ENCODE data around the gene GNAT1.
A peak's percentile ranks its signal among the peaks of the same experiment; 100 is the strongest.

Gene GNAT1

GRCh38 chr3:50174947-50175524 is 16.4 kb upstream of the GNAT1 start:
- DNase-seq (ENCODE audit: extremely low read depth in 1 of 2, low read depth in 1 of 2): no peak

GRCh38 chr3:50177346-50177745 is 14.1 kb upstream of the GNAT1 start:
- no peak for DNase-seq (ENCODE audit: extremely low read depth in 1 of 2, low read depth in 1 of 2)

- no peak for DNase-seq (ENCODE audit: extremely low read depth in 1 of 2, low read depth in 1 of 2)
These were observed 11.7 kb upstream of the GNAT1 start for GRCh38 chr3:50179710-50180109.

- no peak for DNase-seq (ENCODE audit: extremely low read depth in 1 of 2, low read depth in 1 of 2)
These were observed 9.4 kb upstream of the GNAT1 start for GRCh38 chr3:50181985-50182384.

- DNase-seq (ENCODE audit: extremely low read depth in 1 of 2, low read depth in 1 of 2): no peak
These were observed 8.8 kb upstream of the GNAT1 start for GRCh38 chr3:50182533-50183099.

- no peak for DNase-seq (ENCODE audit: extremely low read depth in 1 of 2, low read depth in 1 of 2)
These were observed 7.7 kb upstream of the GNAT1 start for GRCh38 chr3:50183755-50184154.

DNA sequence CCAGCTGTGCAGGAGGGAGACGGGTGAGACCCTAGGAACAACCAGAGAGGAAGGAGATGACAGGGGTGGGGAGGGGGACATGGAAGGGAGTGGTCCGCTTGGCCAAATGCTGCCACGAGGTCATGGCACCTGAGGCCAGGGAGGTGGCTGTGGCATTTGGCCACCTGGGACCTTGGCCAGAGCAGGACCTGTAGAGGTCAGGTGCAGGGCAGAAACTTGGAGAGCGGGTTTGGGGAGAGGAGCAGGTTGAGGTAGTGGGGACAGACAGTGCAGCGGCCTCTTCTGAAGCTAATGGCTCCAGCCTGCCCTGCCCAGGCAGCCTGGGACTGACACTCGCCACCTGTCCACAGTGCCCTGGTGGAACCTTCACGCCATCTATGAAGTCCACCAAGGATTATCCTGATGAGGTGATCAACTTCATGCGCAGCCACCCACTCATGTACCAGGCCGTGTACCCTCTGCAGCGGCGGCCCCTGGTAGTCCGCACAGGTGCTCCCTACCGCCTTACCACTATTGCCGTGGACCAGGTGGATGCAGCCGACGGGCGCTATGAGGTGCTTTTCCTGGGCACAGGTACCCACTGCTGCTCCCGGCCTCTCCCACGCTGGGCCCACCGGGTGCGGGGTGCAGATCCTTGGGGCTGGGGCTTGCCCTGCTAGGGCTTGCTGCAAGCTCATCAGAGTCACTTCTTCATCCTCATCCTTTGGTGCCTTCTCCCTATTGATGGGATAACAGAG is 7.0 kb upstream of the GNAT1 start:
- DNase-seq (ENCODE audit: extremely low read depth in 1 of 2, low read depth in 1 of 2): no peak

- DNase-seq (ENCODE audit: extremely low read depth in 1 of 2, low read depth in 1 of 2): no peak
These were observed 6.2 kb upstream of the GNAT1 start for GRCh38 chr3:50185230-50185629.

DNA sequence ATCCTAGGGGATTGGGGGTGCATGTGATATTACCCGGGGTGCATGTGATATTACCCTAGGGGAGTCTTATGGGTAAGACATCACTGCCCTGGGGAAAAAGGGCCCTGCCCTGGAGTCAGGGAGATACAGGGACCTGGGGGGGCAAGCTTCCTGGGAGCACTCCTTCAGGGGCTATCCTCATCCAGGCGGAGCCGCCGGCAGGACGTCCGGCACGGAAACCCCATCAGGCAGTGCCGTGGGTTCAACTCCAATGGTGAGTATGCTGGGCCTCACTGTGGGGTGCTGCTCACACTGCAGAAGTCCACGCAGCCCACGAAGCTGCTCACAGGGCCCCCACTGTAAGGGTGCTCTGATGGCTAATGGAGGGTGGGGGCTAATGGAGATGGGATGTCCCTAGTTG is 5.3 kb upstream of the GNAT1 start:
- no peak for DNase-seq (ENCODE audit: extremely low read depth in 1 of 2, low read depth in 1 of 2)

DNA sequence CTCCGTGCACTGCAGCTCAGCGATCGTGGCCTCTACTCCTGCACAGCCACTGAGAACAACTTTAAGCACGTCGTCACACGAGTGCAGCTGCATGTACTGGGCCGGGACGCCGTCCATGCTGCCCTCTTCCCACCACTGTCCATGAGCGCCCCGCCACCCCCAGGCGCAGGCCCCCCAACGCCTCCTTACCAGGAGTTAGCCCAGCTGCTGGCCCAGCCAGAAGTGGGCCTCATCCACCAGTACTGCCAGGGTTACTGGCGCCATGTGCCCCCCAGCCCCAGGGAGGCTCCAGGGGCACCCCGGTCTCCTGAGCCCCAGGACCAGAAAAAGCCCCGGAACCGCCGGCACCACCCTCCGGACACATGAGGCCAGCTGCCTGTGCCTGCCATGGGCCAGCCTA is 3.7 kb upstream of the GNAT1 start:
- no peak for DNase-seq (ENCODE audit: extremely low read depth in 1 of 2, low read depth in 1 of 2)

- DNase-seq (ENCODE audit: extremely low read depth in 1 of 2, low read depth in 1 of 2): peak in 1 of 2 donors; percentile 26
These were observed 2.1 kb upstream of the GNAT1 start for GRCh38 chr3:50189274-50189673.

DNA sequence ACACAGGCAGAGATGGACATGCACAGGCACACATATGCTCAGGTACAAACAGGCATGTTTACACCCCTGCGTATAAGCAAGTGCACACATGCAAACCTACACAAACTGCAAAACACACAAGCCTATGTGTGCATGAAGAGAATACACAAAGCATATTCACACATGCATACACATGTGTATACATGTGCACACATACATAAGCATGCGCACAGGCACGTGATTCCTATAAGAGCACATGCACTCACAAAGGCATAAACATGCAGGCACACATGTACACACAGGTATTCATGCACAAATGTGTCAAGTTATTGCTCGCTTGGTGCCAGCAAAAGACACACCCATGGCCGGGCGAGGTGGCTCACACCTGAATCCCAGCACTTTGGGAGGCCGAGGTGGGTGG is 1.4 kb upstream of the GNAT1 start:
- no peak for DNase-seq (ENCODE audit: extremely low read depth in 1 of 2, low read depth in 1 of 2)

GRCh38 chr3:50192124-50192523 is 714 bp downstream of the GNAT1 start:
- no peak for DNase-seq (ENCODE audit: extremely low read depth in 1 of 2, low read depth in 1 of 2)

DNA sequence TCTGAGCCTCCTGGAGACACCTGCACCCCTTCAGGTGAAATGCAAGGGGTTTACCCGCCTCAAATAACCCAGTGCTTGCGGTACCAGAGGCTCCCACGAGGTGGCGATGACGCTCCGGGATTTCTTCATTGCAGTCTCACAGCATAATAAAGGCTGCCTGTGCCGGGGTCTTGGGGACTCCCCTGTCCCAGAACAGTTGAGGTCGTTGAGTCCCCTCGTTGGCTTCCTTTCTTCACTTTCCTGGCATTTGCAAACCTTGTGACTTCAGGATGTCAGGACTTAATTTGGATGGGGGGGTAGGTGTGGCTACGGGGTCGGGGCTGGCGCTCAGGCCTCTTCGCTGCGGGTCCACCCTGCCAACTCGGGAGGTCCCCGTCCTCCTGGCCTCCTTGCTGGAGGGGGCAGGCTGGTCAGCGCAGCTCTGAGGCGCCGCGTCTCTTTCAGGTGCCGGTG is 1.3 kb downstream of the GNAT1 start:
- peak; percentile 58 to 62 for DNase-seq (ENCODE audit: extremely low read depth in 1 of 2, low read depth in 1 of 2)

- DNase-seq (ENCODE audit: extremely low read depth in 1 of 2, low read depth in 1 of 2): no peak
These were observed 1.9 kb downstream of the GNAT1 start for GRCh38 chr3:50193286-50193685.

DNA sequence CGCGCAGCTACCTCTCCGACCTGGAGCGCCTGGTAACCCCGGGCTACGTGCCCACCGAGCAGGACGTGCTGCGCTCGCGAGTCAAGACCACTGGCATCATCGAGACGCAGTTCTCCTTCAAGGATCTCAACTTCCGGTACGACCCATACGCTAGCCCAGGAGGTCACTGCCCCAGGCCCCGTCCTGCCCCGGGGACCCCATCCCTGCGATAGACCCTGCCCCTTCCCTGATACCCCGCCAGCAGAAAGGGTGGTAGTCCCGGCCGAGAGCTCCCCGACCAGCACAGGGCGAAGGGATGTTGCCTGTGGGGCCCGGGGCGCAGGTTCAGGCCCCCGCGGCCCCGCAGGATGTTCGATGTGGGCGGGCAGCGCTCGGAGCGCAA is 2.3 kb downstream of the GNAT1 start:
- DNase-seq (ENCODE audit: extremely low read depth in 1 of 2, low read depth in 1 of 2): no peak

DNA sequence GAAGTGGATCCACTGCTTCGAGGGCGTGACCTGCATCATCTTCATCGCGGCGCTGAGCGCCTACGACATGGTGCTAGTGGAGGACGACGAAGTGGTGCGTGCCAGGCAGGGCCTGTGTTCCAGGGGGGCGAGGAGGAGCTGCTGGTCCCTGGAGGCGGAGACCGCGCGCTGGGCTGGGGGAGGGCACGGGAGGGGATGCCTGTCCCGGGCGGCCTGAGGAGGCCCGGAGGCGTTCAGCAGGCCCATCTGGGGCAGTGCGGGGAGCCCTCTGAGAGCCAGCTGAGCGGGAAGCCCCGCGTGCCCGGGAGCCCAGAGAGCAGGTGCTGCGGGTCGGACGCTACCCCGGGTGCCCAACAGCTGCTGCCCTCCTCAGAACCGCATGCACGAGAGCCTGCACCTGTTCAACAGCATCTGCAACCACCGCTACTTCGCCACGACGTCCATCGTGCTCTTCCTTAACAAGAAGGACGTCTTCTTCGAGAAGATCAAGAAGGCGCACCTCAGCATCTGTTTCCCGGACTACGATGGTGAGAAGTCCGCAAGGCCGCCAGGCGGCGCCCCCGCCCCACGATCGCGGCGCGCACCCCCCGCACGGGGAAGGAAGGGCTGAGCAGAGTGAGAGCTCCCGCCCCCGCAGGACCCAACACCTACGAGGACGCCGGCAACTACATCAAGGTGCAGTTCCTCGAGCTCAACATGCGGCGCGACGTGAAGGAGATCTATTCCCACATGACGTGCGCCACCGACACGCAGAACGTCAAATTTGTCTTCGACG is 2.9 kb downstream of the GNAT1 start:
- peak; percentile 46 to 60 for DNase-seq (ENCODE audit: extremely low read depth in 1 of 2, low read depth in 1 of 2)

DNA sequence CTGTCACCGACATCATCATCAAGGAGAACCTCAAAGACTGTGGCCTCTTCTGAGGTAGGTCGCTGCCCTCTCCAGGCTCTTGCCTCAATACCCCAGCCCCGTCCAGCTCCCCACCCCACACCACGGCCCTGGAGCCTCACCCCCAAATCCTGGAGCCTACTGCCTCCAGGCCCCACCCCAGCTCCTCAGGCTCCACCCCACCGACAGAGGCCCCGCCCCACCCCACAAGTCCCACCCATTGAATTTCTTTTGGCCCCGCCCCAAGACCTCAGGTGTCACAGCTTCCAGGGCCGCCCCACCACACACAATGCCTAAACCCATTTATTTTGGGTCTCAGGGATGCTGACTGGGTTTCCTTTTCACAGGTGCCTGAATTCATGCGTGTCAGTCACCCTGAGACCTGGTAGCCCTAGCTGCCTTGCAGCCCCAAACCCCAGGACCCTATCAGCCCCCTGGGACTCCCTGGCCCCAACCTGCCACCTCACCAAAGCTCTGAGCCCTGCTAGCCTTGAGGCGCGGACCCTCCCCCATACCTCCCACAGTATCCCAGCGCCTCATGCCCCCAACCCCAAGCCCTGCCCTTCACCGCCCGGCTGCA is 3.6 kb downstream of the GNAT1 start:
- DNase-seq (ENCODE audit: extremely low read depth in 1 of 2, low read depth in 1 of 2): no peak

DNA sequence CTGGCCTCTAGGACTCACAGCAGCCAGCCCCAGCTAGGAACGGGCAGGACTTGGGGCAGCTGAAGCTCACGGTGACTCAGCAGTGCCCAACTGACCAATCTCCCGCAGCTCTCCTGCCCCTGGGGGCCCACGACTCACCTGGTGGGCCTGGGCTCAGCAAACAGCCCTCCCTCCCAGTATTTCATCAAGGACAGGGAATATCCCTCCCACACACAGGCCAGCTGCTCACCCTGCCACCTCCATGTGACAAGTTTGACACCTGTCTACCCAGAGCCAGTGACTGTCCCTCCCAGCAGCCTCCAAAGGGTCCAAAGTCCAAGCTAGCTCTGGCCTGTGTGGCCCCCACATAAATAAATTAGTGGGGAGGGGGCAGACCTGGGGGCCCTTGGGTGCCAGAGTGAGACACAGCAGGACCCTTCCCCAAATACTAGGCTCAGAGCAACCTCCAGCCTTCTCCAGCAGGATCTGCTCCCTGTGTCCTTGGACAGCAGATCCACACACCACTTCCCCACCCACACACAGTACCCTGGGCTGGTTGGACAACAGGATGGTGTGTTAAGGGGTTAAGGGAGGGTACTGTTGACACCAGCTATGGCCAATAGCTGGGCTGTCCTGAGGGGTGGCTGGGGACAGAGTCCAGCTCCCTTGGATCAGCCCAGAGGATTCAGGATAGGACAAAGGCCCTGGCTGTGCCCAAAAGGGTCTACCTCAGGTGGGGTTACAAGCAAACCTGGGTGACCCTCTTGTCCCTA is 4.3 kb downstream of the GNAT1 start:
- DNase-seq (ENCODE audit: extremely low read depth in 1 of 2, low read depth in 1 of 2): no peak

DNA sequence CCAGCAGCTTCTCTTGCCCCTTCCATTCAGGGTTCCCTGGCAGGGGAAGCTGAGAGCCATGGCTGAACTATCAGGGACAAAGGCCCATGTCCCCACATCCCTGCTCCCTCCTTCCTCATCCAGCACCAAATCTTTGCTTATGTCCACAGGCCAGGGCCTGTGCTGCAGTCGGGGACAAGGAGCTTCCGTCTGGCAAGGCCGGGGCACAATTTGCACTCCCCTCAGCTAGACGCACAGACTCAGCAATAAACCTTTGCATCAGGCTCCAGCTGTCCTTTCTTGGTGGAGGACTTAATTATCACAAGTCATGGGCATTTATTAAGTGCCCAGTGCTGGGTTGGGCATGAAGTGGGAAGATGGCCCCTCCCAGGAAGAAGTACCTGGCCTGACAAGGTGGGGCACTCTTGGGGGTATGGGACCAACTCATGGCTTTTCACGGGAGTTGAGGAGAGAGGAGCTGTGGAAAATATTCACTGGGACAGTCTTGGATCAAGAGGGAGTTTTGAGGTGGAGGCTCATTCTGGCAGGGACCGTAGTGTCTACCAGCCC is 4.9 kb downstream of the GNAT1 start:
- DNase-seq (ENCODE audit: extremely low read depth in 1 of 2, low read depth in 1 of 2): no peak
